Gastroesophageal sphincter (tissue), 3 donors: ENCODE measurements around the gene B3GNT2.
"Not testable (repeated sequence)": the region's sequence is repeated elsewhere in the genome, so short reads cannot be mapped to it uniquely, and the experiment has no call there.

Source experiments
- POLR2AphosphoS5 ChIP-seq: sonication (generic); formaldehyde crosslinking; IDR thresholded peaks from one replicate; pipeline ENCODE4 v1.6.1; 2017; ENCODE audit warnings: antibody characterized with exemption
- TF ChIP-seq, protein P1 (sequence below), 4 experiments: fragments of 200-600 bp in 2 of 4; fragments of 450-650 bp in 2 of 4; sonication (generic) in 1 of 4; IDR thresholded peaks; one replicate each; pipeline ENCODE4 v1.5.1; 2017 to 2019; ENCODE audit warnings: antibody characterized with exemption in 4 of 4, mild to moderate bottlenecking in 2 of 4, moderate library complexity in 2 of 4

GRCh38 chr2:62198854-62199253 lies 2.9 kb downstream of the B3GNT2 start:
- TF ChIP-seq, protein P1, sequence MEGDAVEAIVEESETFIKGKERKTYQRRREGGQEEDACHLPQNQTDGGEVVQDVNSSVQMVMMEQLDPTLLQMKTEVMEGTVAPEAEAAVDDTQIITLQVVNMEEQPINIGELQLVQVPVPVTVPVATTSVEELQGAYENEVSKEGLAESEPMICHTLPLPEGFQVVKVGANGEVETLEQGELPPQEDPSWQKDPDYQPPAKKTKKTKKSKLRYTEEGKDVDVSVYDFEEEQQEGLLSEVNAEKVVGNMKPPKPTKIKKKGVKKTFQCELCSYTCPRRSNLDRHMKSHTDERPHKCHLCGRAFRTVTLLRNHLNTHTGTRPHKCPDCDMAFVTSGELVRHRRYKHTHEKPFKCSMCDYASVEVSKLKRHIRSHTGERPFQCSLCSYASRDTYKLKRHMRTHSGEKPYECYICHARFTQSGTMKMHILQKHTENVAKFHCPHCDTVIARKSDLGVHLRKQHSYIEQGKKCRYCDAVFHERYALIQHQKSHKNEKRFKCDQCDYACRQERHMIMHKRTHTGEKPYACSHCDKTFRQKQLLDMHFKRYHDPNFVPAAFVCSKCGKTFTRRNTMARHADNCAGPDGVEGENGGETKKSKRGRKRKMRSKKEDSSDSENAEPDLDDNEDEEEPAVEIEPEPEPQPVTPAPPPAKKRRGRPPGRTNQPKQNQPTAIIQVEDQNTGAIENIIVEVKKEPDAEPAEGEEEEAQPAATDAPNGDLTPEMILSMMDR (IDR thresholded peaks at IDR 0.05), result not testable (repeated sequence)
- TF ChIP-seq POLR2AphosphoS5, result not testable (repeated sequence)
